Measurements from ENCODE around the gene NFE2L1.

- TF ChIP-seq EZH2phosphoT487 (IDR thresholded peaks at IDR 0.05; ENCODE audit: low read length): no peak
- TF ChIP-seq CTCF (IDR thresholded peaks at IDR 0.05; ENCODE audit: low read length): no peak
Observed at GRCh38 chr17:48104440-48104839, 56.3 kb downstream of the NFE2L1 start.
